Measurements from ENCODE around the gene HIPK3.
"Not testable (repeated sequence)": the region's sequence is repeated elsewhere in the genome, so short reads cannot be mapped to it uniquely, and the experiment has no call there.

HIPK3 gene

GRCh38 chr11:33329705-33330329 is 72.6 kb downstream of the HIPK3 start:
- H3K27me3 Mint-ChIP-seq (ENCODE audit: low read depth) = no peaks in the 10 kb centered on the region
- H3K4me3 Mint-ChIP-seq = no peak overlapping the region
- peaks cover 5% of the 10 kb centered on the region for H3K36me3 Mint-ChIP-seq (ENCODE audit: low read depth)
- no peaks in the 10 kb centered on the region for H3K9me3 Mint-ChIP-seq
- peak; percentile 17 for DNase-seq (ENCODE audit: low spot score)
- no peak overlapping the region for H3K27ac Mint-ChIP-seq
- H3K4me1 Mint-ChIP-seq (ENCODE audit: low read depth) = peaks cover 5% of the 10 kb centered on the region

- no peaks in the 10 kb centered on the region for H3K27me3 Mint-ChIP-seq (ENCODE audit: low read depth)
- peaks cover 3% of the 10 kb centered on the region for H3K4me1 Mint-ChIP-seq (ENCODE audit: low read depth)
- no peak for DNase-seq (ENCODE audit: low spot score)
- H3K36me3 Mint-ChIP-seq (ENCODE audit: low read depth) = peaks cover 5% of the 10 kb centered on the region
- H3K27ac Mint-ChIP-seq = no peak overlapping the region
- H3K9me3 Mint-ChIP-seq = no peaks in the 10 kb centered on the region
- H3K4me3 Mint-ChIP-seq = no peak overlapping the region
Observed at GRCh38 chr11:33333816-33334215, 76.6 kb downstream of the HIPK3 start.

- Mint-ChIP-seq H3K4me1 (ENCODE audit: low read depth) (peaks cover 5% of the 10 kb centered on the region), H3K9me3 (no peaks in the 10 kb centered on the region), H3K27ac (no peak overlapping the region), H3K4me3 (no peak overlapping the region), H3K27me3 (ENCODE audit: low read depth) (no peaks in the 10 kb centered on the region), H3K36me3 (ENCODE audit: low read depth) (peaks cover 10% of the 10 kb centered on the region)
- no peak for DNase-seq (ENCODE audit: low spot score)
Observed at GRCh38 chr11:33334627-33335026, 77.4 kb downstream of the HIPK3 start.

DNA sequence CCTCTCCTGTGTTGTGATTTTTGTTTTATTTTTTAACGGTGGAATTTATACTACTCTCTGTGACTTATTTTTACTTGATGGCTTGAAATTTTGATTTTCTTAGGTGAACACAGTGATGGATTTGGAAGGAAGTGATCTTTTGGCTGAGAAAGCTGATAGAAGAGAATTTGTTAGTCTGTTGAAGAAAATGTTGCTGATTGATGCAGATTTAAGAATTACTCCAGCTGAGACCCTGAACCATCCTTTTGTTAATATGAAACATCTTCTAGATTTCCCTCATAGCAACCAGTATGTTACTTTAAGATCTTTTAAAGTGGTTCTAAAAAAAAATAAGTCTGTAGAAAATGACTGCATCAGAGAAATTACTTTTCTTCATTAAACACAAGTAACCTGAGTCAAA is 82.1 kb downstream of the HIPK3 start:
- Mint-ChIP-seq H3K27me3 (ENCODE audit: low read depth) (no peaks in the 10 kb centered on the region), H3K4me1 (ENCODE audit: low read depth) (peaks cover 4% of the 10 kb centered on the region), H3K27ac (no peak overlapping the region), H3K4me3 (no peak overlapping the region), H3K9me3 (no peaks in the 10 kb centered on the region), H3K36me3 (ENCODE audit: low read depth) (peaks cover 21% of the 10 kb centered on the region)
- DNase-seq (ENCODE audit: low spot score) = no peak

DNA sequence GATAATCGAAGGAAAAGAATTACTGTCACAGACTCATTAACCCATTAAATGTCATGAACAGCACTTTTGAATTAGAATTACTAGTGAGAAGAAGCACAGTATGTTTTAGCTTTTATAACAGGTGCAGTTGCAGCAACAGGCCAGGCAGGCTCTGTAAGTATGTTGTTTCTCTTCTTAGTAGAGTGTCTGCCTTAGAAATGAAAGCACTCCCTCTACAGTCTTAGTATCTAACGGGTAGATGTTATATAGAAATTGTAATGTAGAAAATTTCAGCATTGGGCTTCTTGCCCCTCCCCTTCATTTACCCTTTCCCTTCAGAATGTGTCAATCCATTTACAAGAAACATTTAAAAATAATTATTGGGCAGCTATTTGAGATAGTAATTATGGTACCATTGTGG is 87.4 kb downstream of the HIPK3 start:
- Mint-ChIP-seq H3K27ac (no peak overlapping the region), H3K27me3 (ENCODE audit: low read depth) (no peaks in the 10 kb centered on the region), H3K4me3 (no peak overlapping the region), H3K36me3 (ENCODE audit: low read depth) (peaks cover 31% of the 10 kb centered on the region), H3K9me3 (no peaks in the 10 kb centered on the region), H3K4me1 (ENCODE audit: low read depth) (peaks cover 1% of the 10 kb centered on the region)
- DNase-seq (ENCODE audit: low spot score) = no peak

DNA sequence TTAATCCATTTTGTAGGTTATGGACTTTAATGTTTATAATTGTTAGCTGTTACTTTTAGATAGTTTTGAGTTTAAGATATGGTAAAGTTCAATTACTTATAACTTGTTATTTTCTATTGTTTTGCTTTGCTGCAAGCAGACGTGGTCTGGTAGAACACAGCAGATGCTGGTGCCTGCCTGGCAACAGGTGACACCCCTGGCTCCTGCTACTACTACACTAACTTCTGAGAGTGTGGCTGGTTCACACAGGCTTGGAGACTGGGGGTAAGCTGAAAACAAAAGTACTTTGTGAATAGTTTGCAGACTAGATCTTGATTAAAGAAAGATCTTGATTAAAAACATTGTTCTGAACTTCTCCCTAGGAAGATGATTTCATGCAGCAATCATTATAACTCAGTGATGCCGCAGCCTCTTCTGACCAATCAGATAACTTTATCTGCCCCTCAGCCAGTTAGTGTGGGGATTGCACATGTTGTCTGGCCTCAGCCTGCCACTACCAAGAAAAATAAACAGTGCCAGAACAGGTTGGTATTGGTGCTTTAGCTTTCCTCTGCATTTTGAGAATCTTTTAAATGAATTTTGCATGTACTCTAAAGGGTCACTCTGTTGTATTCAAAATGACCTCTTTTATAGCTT is 90.4 kb downstream of the HIPK3 start:
- Mint-ChIP-seq H3K27ac (no peak overlapping the region), H3K4me1 (ENCODE audit: low read depth) (no peaks in the 10 kb centered on the region), H3K36me3 (ENCODE audit: low read depth) (peaks cover 41% of the 10 kb centered on the region), H3K27me3 (ENCODE audit: low read depth) (no peaks in the 10 kb centered on the region), H3K9me3 (no peaks in the 10 kb centered on the region), H3K4me3 (no peak overlapping the region)
- no peak for DNase-seq (ENCODE audit: low spot score)

DNA sequence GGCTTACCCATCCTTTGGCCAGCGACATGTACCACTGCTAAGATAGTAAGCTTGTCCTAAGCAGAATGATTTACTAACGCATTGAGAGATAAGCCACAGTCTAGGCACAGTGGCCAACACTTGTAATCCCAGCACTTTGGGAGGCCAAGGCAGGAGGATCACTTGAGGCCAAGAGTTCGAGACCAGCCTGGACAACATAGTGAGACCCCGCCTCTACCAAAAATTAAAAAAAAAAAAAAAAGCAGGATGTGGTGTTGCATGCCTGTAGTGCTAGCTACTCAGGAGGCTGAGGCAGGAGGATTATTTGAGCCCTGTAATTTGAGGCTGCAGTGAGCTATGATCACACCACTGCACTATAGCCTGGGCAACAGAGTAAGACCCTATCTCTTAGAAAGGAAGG is 93.1 kb downstream of the HIPK3 start:
- no peak for DNase-seq (ENCODE audit: low spot score)
- Mint-ChIP-seq H3K36me3 (ENCODE audit: low read depth) (peaks cover 43% of the 10 kb centered on the region), H3K4me3 (no peak overlapping the region), H3K27ac (no peak overlapping the region), H3K9me3 (no peaks in the 10 kb centered on the region), H3K4me1 (ENCODE audit: low read depth) (no peaks in the 10 kb centered on the region), H3K27me3 (ENCODE audit: low read depth) (no peaks in the 10 kb centered on the region)

DNA sequence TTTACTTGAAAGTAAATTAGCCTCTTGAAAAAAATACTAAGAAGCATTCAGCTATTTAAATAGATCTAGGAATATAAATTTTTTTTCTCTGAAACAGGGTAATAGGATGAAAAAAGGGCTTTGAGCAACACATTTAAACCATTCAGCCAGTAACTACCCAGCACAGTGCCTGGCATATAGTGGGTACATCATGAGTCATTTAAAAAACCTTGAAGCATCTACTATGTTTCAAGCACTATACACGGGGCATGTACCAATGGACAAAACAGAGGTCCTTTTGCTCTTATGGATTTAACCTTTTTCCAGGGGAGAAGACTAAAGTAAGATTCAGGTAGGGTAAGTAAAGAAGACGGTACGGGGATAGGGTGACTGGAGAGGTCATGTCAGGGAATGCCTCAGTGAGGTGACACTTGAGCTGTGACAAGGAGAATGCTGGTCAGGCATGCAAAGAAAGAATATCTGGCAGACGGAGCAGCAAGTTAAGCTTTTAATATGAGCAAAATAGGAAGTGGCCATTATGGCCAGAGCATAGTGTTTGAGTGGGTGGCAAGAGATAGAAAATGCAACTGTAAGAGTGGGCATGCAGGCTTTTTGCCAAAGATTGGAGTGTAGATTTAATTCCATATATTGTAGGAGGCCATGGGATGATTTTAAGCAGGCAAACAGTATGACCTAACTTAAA is 101.1 kb downstream of the HIPK3 start:
- H3K4me1 Mint-ChIP-seq (ENCODE audit: low read depth) = peaks cover 2% of the 10 kb centered on the region
- no peak overlapping the region for H3K27ac Mint-ChIP-seq
- H3K27me3 Mint-ChIP-seq (ENCODE audit: low read depth) = peaks cover 2% of the 10 kb centered on the region
- no peaks in the 10 kb centered on the region for H3K9me3 Mint-ChIP-seq
- DNase-seq (ENCODE audit: low spot score) = no peak
- H3K4me3 Mint-ChIP-seq = no peak overlapping the region
- H3K36me3 Mint-ChIP-seq (ENCODE audit: low read depth) = peaks cover 1% of the 10 kb centered on the region

DNA sequence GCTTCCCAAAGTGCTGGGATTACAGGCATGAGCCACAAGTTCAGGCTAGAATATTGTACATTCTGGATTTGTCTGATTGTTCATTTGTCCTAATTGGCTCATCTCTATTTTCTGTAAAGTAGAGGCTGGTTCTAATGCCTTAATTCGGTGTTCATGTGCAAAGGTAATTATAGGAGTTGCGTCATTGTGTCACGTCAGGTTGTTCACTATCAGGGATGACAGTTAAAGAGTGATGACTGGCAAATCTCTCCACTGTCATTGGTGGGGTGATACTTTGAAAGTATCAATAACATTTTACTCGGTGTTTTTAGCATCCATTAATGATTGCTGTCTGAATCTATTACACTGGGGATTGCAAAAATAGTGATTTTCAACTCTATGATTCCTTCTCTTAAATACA is 103.5 kb downstream of the HIPK3 start:
- no peak overlapping the region for H3K27ac Mint-ChIP-seq
- H3K9me3 Mint-ChIP-seq = no peaks in the 10 kb centered on the region
- H3K27me3 Mint-ChIP-seq (ENCODE audit: low read depth) = peaks cover 9% of the 10 kb centered on the region
- no peaks in the 10 kb centered on the region for H3K36me3 Mint-ChIP-seq (ENCODE audit: low read depth)
- peaks cover 2% of the 10 kb centered on the region for H3K4me1 Mint-ChIP-seq (ENCODE audit: low read depth)
- H3K4me3 Mint-ChIP-seq = no peak overlapping the region
- no peak for DNase-seq (ENCODE audit: low spot score)

GRCh38 chr11:33362051-33362910 is 105.1 kb downstream of the HIPK3 start:
- H3K27me3 Mint-ChIP-seq (ENCODE audit: low read depth) = peaks cover 17% of the 10 kb centered on the region
- DNase-seq (ENCODE audit: low spot score) = no peak

GRCh38 chr11:33366918-33367317 is 109.7 kb downstream of the HIPK3 start:
- Mint-ChIP-seq H3K36me3 (ENCODE audit: low read depth) (no peaks in the 10 kb centered on the region), H3K27ac (no peak overlapping the region), H3K27me3 (ENCODE audit: low read depth) (peaks cover 23% of the 10 kb centered on the region), H3K4me3 (no peak overlapping the region), H3K4me1 (ENCODE audit: low read depth) (peaks cover 4% of the 10 kb centered on the region), H3K9me3 (no peaks in the 10 kb centered on the region)
- DNase-seq (ENCODE audit: low spot score) = no peak

More at GRCh38 chr11:33362051-33362910, 105.1 kb downstream of the HIPK3 start:
- no peak overlapping the region for H3K27ac Mint-ChIP-seq
- no peak overlapping the region for H3K4me3 Mint-ChIP-seq
- peaks cover 2% of the 10 kb centered on the region for H3K4me1 Mint-ChIP-seq (ENCODE audit: low read depth)
- H3K9me3 Mint-ChIP-seq = no peaks in the 10 kb centered on the region
- H3K36me3 Mint-ChIP-seq (ENCODE audit: low read depth) = no peaks in the 10 kb centered on the region

DNA sequence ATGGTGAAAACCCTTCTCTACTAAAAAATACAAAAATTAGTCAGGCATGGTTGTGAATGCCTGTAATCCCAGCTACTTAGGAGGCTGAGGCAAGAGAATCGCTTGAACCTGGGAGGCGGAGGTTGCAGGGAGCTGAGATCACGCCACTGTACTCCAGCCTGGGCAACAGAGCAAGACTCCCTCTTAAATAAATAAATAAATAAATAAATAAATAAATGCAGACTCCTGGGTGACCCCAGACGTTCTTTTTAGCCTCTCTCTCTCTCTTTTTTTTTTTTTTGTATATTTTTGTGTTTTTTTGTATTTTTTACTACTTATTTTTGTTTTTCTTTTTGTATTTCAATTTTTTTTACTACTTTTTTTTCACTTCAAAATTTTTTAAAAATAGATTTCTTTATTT is 111.3 kb downstream of the HIPK3 start:
- not testable (repeated sequence) for H3K9me3 Mint-ChIP-seq; H3K4me1 Mint-ChIP-seq (ENCODE audit: low read depth); DNase-seq (ENCODE audit: low spot score); H3K4me3 Mint-ChIP-seq; H3K27ac Mint-ChIP-seq; H3K36me3 Mint-ChIP-seq (ENCODE audit: low read depth)
- peaks cover 26% of the 10 kb centered on the region for H3K27me3 Mint-ChIP-seq (ENCODE audit: low read depth)

- Mint-ChIP-seq H3K27ac (no peak overlapping the region), H3K27me3 (ENCODE audit: low read depth) (peaks cover 31% of the 10 kb centered on the region), H3K4me3 (no peak overlapping the region), H3K4me1 (ENCODE audit: low read depth) (peaks cover 2% of the 10 kb centered on the region), H3K9me3 (no peaks in the 10 kb centered on the region), H3K36me3 (ENCODE audit: low read depth) (no peaks in the 10 kb centered on the region)
- no peak for DNase-seq (ENCODE audit: low spot score)
Observed at GRCh38 chr11:33368931-33369330, 111.8 kb downstream of the HIPK3 start.

GRCh38 chr11:33373636-33374035 is 116.5 kb downstream of the HIPK3 start:
- Mint-ChIP-seq H3K4me3 (no peak overlapping the region), H3K9me3 (no peaks in the 10 kb centered on the region), H3K4me1 (ENCODE audit: low read depth) (peaks cover 2% of the 10 kb centered on the region), H3K27me3 (ENCODE audit: low read depth) (peaks cover 52% of the 10 kb centered on the region), H3K27ac (no peak overlapping the region), H3K36me3 (ENCODE audit: low read depth) (no peaks in the 10 kb centered on the region)
- DNase-seq (ENCODE audit: low spot score) = no peak
